HUES64 (cell line): ENCODE data around the gene IQGAP2.
A peak's percentile ranks its signal among the peaks of the same experiment; 100 is the strongest.

ENCODE experiments used
- H3K27ac ChIP-seq: 2 replicates; pipeline ENCODE4 v1.7.0; 2013; ENCODE audit warnings: low read depth, low read length, inconsistent platforms
- H3K27me3 ChIP-seq: 2 replicates; pipeline ENCODE4 v1.6.1; 2013; ENCODE audit warnings: mild to moderate bottlenecking, low read length; ENCODE audit not compliant: insufficient read depth
- H3K36me3 ChIP-seq: 2 replicates; pipeline ENCODE4 v1.6.1; 2013; ENCODE audit warnings: mild to moderate bottlenecking, low read length; ENCODE audit not compliant: insufficient read depth
- H3K4me1 ChIP-seq: 2 replicates; pipeline ENCODE4 v1.6.1; 2013; ENCODE audit warnings: mild to moderate bottlenecking, low read length, moderate library complexity; ENCODE audit not compliant: insufficient read depth
- H3K4me3 ChIP-seq: 2 replicates; pipeline ENCODE4 v1.5.1; 2013; ENCODE audit warnings: mild to moderate bottlenecking, low read length, moderate library complexity
- H3K9ac ChIP-seq: 2 replicates; pipeline ENCODE4 v1.6.1; 2013; ENCODE audit warnings: mild to moderate bottlenecking, low read depth, low read length
- H3K9me3 ChIP-seq: 2 replicates; pipeline ENCODE4 v1.6.1; 2013; ENCODE audit warnings: low read depth, low read length; ENCODE audit not compliant: insufficient read depth
- WGBS: fragments of 150-250, 120-280 bp; methylation state at CpG from one replicate; pipeline ENCODE4 v1.1.7; 2013; ENCODE audit warnings: missing lambda C conversion rate; 5-methylcytosine and 5-hydroxymethylcytosine counted together

IQGAP2 gene

GRCh38 chr5:76493190-76493837 is 90.2 kb downstream of the IQGAP2 start:
- Histone ChIP-seq H3K4me1 (peaks cover 71% of the 10 kb centered on the region), H3K27ac (no peak overlapping the region), H3K9me3 (no peaks in the 10 kb centered on the region), H3K36me3 (no peaks in the 10 kb centered on the region), H3K9ac (no peak overlapping the region), H3K27me3 (no peaks in the 10 kb centered on the region), H3K4me3 (no peak overlapping the region)
- 83% methylated on average over 7 of the region's 8 CpGs for WGBS

DNA sequence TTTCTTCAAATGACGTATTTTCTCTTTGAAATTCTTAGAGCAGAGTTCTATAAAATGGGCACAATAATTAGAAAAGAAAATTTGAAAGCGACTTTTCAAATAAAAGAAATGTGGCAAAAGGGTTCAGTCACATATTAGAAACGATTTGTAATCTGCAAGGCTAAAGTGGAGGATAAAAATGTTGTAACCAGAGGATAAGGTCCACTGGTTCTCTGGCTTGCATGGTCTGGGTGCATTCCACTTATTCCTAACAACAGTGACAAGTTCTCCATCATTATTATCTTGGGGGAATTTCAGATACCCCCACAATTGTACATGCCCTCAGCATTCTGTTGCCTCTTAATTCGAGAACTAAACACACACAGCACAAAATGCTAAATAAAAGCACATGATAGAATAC is 91.1 kb downstream of the IQGAP2 start:
- Histone ChIP-seq H3K27ac (no peak overlapping the region), H3K36me3 (no peaks in the 10 kb centered on the region), H3K9me3 (no peaks in the 10 kb centered on the region), H3K4me1 (peaks cover 71% of the 10 kb centered on the region), H3K9ac (no peak overlapping the region), H3K27me3 (no peaks in the 10 kb centered on the region), H3K4me3 (no peak overlapping the region)
- 95% methylated on average over 4 of the region's 4 CpGs for WGBS

DNA sequence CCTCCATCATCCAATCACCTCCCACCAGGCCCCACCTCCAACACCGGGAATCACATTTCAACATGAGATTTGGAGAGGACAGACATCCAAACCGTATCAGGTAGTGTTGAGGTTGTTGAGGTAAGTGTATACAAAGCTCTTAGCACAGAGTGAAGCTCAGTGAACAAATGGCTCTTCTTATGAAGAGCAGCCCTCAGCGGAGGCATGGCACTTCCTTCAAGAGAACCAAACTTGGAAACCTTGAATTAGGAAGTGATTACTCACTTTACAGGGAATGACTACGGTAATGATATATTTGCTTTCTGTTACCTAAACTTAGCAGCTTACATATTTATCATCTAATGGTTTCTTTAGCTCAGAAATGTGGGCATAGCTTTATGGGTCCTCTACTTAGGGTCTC is 92.8 kb downstream of the IQGAP2 start:
- Histone ChIP-seq H3K27me3 (no peaks in the 10 kb centered on the region), H3K4me3 (no peak overlapping the region), H3K4me1 (peaks cover 71% of the 10 kb centered on the region), H3K9me3 (no peaks in the 10 kb centered on the region), H3K36me3 (no peaks in the 10 kb centered on the region), H3K9ac (no peak overlapping the region), H3K27ac (no peak overlapping the region)
- 91% methylated on average over 3 of the region's 4 CpGs for WGBS

DNA sequence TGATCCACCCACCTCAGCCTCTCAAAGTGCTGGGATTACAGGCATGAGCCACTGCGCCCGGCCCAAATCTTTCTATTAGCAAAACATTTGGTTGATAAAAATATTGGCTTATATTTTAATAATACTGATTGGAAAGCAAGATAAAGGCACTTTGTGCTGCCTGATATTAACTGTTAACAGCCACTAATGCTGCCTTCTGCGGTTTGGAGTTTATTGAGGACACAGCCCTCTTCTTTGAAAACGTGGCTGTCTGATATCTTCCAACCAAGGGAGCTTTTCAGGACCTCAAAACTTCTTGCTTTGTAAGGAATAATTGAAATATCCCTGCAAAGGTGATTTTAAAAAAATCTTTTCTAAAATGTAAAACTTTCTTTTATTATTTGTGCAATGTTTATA is 94.0 kb downstream of the IQGAP2 start:
- H3K27me3 ChIP-seq: no peaks in the 10 kb centered on the region
- 92% methylated on average over 4 of the region's 4 CpGs for WGBS
- peaks cover 63% of the 10 kb centered on the region for H3K4me1 ChIP-seq

GRCh38 chr5:76497986-76498717 is 95.1 kb downstream of the IQGAP2 start:
- Histone ChIP-seq H3K27ac (peak overlapping the region; percentile 20; the same call in 1 of the 2 replicates), H3K9me3 (no peaks in the 10 kb centered on the region), H3K4me1 (peaks cover 59% of the 10 kb centered on the region), H3K4me3 (no peak overlapping the region), H3K27me3 (no peaks in the 10 kb centered on the region), H3K9ac (no peak overlapping the region), H3K36me3 (no peaks in the 10 kb centered on the region)
- 44% methylated on average over 4 of the region's 4 CpGs for WGBS

More for the DNA sequence above, 94.0 kb downstream of the IQGAP2 start:
- H3K9me3 ChIP-seq: no peaks in the 10 kb centered on the region
- no peak overlapping the region for H3K9ac ChIP-seq
- H3K27ac ChIP-seq: no peak overlapping the region
- no peak overlapping the region for H3K4me3 ChIP-seq
- no peaks in the 10 kb centered on the region for H3K36me3 ChIP-seq

DNA sequence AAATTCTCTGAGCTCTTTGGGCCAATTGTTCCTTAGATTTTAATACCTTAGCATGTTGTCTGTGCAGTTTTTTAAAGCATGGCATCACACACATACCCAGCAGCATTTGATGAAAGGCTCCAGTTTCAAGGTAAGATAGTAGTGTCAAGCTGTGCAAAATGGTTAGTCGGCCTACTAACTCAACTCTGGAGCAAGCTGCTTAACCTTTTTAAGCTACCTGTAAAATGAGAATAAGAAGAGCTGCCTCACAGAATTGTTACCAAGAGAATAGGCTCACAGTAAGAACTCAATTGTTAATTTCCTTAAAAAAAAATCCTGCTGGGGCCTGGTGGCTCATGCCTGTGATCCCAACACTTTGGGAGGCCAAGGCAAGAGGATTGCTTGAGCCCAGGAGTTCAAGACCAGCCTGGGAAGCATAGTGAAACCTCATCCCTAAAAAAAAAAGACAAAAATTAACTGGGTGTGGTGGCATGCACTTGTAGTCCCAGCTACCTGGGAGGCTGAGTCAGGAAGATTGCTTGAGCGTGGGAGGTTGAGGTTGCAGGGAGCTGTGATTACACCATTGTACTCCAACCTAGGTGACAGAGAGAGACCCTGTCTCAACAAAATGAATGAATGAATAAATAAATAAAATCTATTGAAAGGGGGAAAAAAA is 96.5 kb downstream of the IQGAP2 start:
- H3K27ac ChIP-seq: peak overlapping the region; percentile 76
- peaks cover 50% of the 10 kb centered on the region for H3K4me1 ChIP-seq
- no peaks in the 10 kb centered on the region for H3K9me3 ChIP-seq
- H3K4me3 ChIP-seq: no peak overlapping the region
- 48% methylated on average over 2 of the region's 2 CpGs for WGBS
- H3K9ac ChIP-seq: no peak overlapping the region
- H3K36me3 ChIP-seq: no peaks in the 10 kb centered on the region
- no peaks in the 10 kb centered on the region for H3K27me3 ChIP-seq

DNA sequence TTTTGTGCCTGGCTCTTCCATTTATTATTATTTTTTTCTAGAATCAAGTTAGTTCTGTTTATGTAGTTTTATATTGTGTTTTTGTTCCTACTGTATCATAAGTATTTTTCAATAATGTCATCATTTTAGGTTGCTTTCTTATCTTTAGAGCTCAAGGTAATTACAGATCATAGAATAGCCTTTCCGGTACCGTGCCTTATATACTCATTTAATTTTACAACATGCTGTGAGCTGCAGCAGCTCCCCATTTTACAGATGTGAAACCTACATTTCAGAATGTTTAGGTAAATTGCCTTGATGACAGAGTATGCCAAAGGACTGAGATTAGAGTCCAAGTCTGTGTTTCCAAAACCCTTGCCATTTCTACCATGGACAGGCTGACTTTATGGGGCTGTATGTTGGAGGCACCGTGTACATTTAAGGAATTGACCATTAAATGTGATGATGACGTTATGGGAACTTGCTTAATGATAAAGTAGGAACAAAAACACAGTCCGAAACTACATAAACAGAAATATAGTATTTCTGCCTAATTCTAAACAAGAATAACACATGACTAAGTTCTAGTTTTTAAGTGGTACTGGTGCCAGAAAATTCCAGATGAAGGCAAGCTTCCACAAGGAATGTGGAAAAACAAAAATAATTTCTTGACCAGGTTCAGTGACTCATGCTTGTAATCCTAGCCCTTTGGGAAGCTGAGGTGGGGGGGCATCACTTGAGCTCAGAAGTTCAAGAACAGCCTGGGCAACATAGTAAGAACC is 97.7 kb downstream of the IQGAP2 start:
- Histone ChIP-seq H3K27ac (no peak overlapping the region), H3K9me3 (no peaks in the 10 kb centered on the region), H3K27me3 (no peaks in the 10 kb centered on the region), H3K36me3 (no peaks in the 10 kb centered on the region), H3K4me3 (no peak overlapping the region), H3K4me1 (peaks cover 48% of the 10 kb centered on the region), H3K9ac (no peak overlapping the region)
- WGBS: 97% methylated on average over 4 of the region's 5 CpGs

GRCh38 chr5:76503929-76504328 is 100.8 kb downstream of the IQGAP2 start:
- Histone ChIP-seq H3K9ac (no peak overlapping the region), H3K36me3 (no peaks in the 10 kb centered on the region), H3K9me3 (no peaks in the 10 kb centered on the region), H3K4me1 (peaks cover 25% of the 10 kb centered on the region), H3K4me3 (no peak overlapping the region), H3K27me3 (no peaks in the 10 kb centered on the region), H3K27ac (no peak overlapping the region)
- 94% methylated on average over 4 of the region's 4 CpGs for WGBS

GRCh38 chr5:76504901-76505564 is 101.9 kb downstream of the IQGAP2 start:
- Histone ChIP-seq H3K9me3 (no peaks in the 10 kb centered on the region), H3K4me3 (no peak overlapping the region), H3K27ac (no peak overlapping the region), H3K4me1 (peaks cover 17% of the 10 kb centered on the region), H3K36me3 (no peaks in the 10 kb centered on the region), H3K9ac (no peak overlapping the region), H3K27me3 (no peaks in the 10 kb centered on the region)
- WGBS: 95% methylated on average over 4 of the region's 4 CpGs

GRCh38 chr5:76513476-76513875 is 110.4 kb downstream of the IQGAP2 start:
- H3K36me3 ChIP-seq: no peaks in the 10 kb centered on the region
- no peak overlapping the region for H3K4me3 ChIP-seq
- no peak overlapping the region for H3K27ac ChIP-seq
- peaks cover 13% of the 10 kb centered on the region for H3K4me1 ChIP-seq
- H3K27me3 ChIP-seq: no peaks in the 10 kb centered on the region
- no peak overlapping the region for H3K9ac ChIP-seq
- 92% methylated on average over 1 of the region's 1 CpG for WGBS
- no peaks in the 10 kb centered on the region for H3K9me3 ChIP-seq
